Measurements from ENCODE around the gene TLE4. TPM values are rescaled to one million over a fixed set of nuclear protein-coding genes. Genes with fewer than 3 reads are reported as not detected.

TLE4 gene
- total and polyA plus RNA-seq, 8 donors: 6.2 to 85.2 (median 22.0) TPM

DNA sequence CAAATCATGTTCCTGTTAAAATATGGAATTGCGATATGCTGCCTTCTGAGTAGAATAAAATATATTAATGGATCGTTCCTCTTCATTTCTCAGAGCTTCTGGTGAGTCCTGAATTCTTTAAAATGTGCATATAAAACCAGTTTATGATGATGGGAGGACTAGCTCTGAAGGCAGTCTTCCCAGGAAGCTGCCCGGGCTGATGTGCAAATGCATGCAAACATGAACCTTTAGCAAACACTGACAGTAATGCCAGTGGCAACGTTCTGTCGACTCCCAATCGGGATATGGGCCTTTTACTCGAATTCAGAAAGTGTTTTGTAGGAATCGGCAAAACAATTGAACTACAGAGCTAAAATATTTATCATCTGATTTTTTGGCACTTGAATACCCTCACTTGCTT, 93.6 kb downstream of the TLE4 start:
- Histone ChIP-seq H3K4me3 (no peak overlapping the region), H3K9me3 (no peaks in the 10 kb centered on the region), H3K4me1 (peaks cover 25 to 76% (median 61%) of the 10 kb centered on the region in 4 donors), H3K27ac (no peak overlapping the region), H3K36me3 (no peaks in the 10 kb centered on the region), H3K27me3 (no peaks in the 10 kb centered on the region)
- intact Hi-C loops (cut with DNase I; ENCODE audit: low total_unique reads): no loop called here
- DNase-seq: no peak
- TF ChIP-seq, protein P1, sequence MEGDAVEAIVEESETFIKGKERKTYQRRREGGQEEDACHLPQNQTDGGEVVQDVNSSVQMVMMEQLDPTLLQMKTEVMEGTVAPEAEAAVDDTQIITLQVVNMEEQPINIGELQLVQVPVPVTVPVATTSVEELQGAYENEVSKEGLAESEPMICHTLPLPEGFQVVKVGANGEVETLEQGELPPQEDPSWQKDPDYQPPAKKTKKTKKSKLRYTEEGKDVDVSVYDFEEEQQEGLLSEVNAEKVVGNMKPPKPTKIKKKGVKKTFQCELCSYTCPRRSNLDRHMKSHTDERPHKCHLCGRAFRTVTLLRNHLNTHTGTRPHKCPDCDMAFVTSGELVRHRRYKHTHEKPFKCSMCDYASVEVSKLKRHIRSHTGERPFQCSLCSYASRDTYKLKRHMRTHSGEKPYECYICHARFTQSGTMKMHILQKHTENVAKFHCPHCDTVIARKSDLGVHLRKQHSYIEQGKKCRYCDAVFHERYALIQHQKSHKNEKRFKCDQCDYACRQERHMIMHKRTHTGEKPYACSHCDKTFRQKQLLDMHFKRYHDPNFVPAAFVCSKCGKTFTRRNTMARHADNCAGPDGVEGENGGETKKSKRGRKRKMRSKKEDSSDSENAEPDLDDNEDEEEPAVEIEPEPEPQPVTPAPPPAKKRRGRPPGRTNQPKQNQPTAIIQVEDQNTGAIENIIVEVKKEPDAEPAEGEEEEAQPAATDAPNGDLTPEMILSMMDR (IDR thresholded peaks at IDR 0.05): no peak
- TF ChIP-seq POLR2AphosphoS5 (IDR thresholded peaks at IDR 0.05) (no peak), EP300 (IDR thresholded peaks at IDR 0.05) (no peak)
- 39 to 65% (median 49%) methylated on average over 8 of the region's 8 CpGs for WGBS, 5 donors

DNA sequence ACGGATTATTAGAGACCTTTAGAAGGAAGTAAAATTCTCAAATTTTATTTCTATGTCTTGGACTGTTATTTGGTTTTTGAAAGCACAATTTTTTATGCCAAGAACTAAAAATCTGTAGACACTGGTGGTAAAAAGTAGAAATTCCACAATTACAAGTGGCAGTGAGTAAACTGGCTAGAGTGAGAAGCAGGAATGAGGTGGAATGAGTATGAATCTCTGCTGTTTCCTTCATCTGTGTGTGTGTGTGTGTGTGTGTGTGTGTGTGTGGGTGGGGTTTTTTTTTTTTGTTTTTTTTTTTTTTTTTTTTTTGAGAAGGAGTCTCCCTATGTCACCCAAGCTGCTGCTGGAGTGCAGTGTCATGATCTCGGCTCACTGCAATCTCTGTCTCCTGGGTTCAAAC, 94.2 kb downstream of the TLE4 start:
- 81 to 96% (median 89%) methylated on average over 2 of the region's 2 CpGs for WGBS, 5 donors
- H3K9me3 ChIP-seq: no peaks in the 10 kb centered on the region
- peaks cover 25 to 80% (median 62%) of the 10 kb centered on the region in 4 donors for H3K4me1 ChIP-seq
- no peaks in the 10 kb centered on the region for H3K36me3 ChIP-seq
- no peak overlapping the region for H3K27ac ChIP-seq
- no peak for TF ChIP-seq POLR2A (IDR thresholded peaks at IDR 0.05)
- no peak for TF ChIP-seq EP300 (IDR thresholded peaks at IDR 0.05)
- TF ChIP-seq POLR2AphosphoS5 (IDR thresholded peaks at IDR 0.05): no peak
- TF ChIP-seq, protein P1 (IDR thresholded peaks at IDR 0.05): no peak
- H3K4me3 ChIP-seq: no peak overlapping the region
- intact Hi-C loops (cut with DNase I; ENCODE audit: low total_unique reads): no loop called here
- no peak for DNase-seq
- H3K27me3 ChIP-seq: no peaks in the 10 kb centered on the region

DNA sequence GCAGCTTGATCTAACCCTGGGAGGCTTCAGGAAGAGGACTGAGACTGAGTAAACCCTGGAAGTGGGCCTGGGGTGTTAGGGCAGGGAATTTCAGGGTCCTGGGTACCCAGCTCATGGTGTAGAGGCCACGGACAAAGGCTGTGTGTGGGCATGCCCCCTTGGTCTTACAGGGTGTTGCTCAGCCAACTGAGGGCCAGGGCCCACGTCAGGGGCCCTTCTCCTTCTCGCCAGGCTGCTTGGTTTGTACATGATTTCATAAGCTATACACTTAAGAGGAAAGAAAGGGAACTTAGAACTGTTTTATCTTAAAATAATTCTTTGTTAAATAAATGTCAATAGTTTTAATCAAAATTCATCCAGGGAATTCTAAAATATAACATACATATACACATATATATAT, 95.4 kb downstream of the TLE4 start:
- H3K4me3 ChIP-seq: no peak overlapping the region
- no peaks in the 10 kb centered on the region for H3K9me3 ChIP-seq
- no peak for DNase-seq
- 72 to 95% (median 82%) methylated on average over 3 of the region's 3 CpGs for WGBS, 5 donors
- H3K4me1 ChIP-seq: peaks cover 25 to 82% (median 59%) of the 10 kb centered on the region in 4 donors
- TF ChIP-seq, protein P1 (IDR thresholded peaks at IDR 0.05): no peak
- TF ChIP-seq POLR2AphosphoS5 (IDR thresholded peaks at IDR 0.05) (no peak), EP300 (IDR thresholded peaks at IDR 0.05) (no peak), POLR2A (IDR thresholded peaks at IDR 0.05) (no peak)
- H3K27ac ChIP-seq: peak overlapping the region in 1 of 5 donors; percentile 39
- H3K27me3 ChIP-seq: no peaks in the 10 kb centered on the region
- peaks cover 0 to 4% (median 0%) of the 10 kb centered on the region in 4 donors for H3K36me3 ChIP-seq
- intact Hi-C loops (cut with DNase I; ENCODE audit: low total_unique reads): no loop called here

DNA sequence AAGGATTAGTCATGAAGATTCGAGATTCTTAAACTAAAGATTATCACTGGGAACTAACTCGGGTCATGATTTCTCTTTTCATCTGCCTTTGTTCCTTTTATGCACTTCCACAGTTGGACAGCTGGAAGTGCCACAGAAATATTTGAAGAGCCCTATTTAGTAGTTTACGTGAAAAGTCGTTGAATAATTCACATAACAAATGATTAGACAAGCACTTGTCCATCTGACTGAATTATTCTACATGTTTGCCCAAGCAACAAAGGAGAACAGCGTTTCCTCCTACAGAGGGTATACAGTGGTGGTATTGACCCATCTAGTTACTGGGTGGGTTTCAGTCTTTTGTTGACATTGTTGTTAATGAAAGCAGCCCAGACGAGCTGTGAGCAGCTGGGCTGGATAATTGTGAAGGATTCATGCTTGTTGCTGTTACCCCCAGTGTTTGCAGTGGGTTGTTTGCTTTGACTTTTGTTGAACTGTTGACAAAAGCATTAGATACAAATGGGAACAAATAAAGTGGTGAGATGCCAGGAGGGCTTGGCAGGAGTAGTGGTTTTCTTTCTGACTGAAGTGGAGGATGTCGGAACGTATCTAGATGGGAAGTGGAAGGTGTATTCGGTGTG, 96.2 kb downstream of the TLE4 start:
- 24 to 47% (median 30%) methylated on average over 9 of the region's 9 CpGs for WGBS, 5 donors
- TF ChIP-seq, protein P1 (IDR thresholded peaks at IDR 0.05): no peak
- TF ChIP-seq POLR2AphosphoS5 (IDR thresholded peaks at IDR 0.05): peak in 2 of 3 donors; percentile 29 to 31

More for the DNA sequence above, 96.2 kb downstream of the TLE4 start:
- intact Hi-C loops (cut with DNase I; ENCODE audit: low total_unique reads): no loop called here
- H3K36me3 ChIP-seq: peaks cover 0 to 4% (median 0%) of the 10 kb centered on the region in 4 donors
- peak overlapping the region in 1 of 5 donors; percentile 30 for H3K27ac ChIP-seq
- no peaks in the 10 kb centered on the region for H3K9me3 ChIP-seq
- no peaks in the 10 kb centered on the region for H3K27me3 ChIP-seq
- DNase-seq: peak; percentile 45 to 72
- no peak overlapping the region for H3K4me3 ChIP-seq
- H3K4me1 ChIP-seq: peaks cover 25 to 74% (median 52%) of the 10 kb centered on the region in 4 donors

Measured in stomach (tissue), 9 donors.